ENCODE data around the gene SCARF1. TPM values are rescaled to one million over a fixed set of nuclear protein-coding genes. Genes with fewer than 3 reads are reported as not detected.

Gene SCARF1
- polyA plus RNA-seq, 12 donors, result 5.2 to 11.3 (median 6.8) TPM; not detected in 1

GRCh38 chr17:1630662-1631061, 14.9 kb downstream of the SCARF1 start:
- DNase-seq, result no peak

GRCh38 chr17:1629504-1630310, 15.8 kb downstream of the SCARF1 start:
- no peak for DNase-seq

DNA sequence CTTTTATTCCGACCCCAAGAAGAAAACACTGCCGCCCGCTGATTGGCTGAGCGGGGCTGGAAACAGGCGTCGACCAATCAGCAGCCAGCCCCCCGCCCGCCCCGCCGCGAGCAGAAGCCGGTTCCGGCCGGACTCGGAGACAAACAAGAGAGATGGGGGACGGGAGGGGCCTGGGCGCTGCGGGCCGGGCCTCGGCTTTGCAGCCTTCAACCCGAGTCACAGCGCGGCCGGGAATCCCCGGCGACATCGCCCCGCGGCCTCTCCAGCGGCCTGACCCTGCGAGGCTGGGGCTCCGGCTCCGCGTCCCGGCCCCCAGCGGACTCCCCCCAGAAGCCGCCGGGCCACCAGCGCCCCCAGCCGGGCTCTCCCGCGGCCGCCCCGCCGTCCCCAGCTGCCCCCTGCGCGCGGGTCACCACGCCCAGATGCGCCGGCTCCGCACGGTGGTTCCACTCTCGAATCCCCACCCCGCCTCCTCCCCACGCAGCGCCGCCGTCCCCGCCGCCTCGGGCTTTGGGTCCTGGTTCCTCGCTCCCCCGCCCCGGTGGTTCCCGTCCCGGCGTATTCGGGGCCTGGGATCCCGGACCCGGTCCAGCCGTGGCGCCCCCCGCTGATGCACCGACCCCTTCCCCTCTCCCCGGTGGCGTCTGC, 16.6 kb downstream of the SCARF1 start:
- peak; percentile 89 for DNase-seq

DNA sequence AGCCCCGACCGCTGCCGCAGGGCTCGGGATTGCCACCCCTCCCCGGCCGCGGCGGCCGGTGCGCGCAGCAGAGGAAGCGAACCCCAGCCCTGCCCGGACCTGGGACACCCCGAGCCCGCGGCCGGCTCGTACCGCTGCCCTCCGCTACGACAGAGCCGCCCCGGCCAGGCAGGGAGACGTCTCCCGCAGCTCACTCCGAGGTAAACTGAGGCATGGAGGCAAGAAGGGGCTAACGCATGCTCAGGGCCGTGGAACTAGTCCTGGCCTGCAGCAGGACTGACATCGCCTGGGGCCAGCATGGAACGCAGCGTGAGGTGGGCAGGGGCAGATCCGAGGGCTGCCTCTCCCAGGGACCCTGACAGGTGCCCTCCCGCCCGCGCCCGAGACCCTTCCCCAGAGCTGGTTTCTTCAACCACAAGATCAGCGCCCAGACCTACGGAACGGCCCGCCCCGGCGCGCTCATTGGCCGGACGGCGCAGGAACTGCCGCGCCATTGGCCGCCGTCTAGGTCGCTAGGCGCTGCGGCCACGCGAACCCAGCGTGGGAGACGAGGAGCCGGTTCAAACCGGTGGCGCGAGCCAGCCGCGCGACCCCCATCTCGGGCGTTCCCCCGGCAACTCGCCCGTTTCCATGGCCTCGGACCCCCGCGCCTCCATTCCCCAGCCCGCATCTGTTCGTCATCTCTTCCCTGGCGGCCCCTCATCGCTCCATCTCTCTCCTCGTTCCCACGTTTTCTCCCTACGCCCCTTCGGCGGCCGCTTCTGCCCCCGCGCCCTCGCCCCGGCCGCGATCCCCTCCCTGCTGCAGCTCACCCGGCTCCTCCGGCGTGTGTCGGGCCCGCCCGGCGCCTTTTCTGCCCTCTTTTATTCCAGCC, 17.3 kb downstream of the SCARF1 start, which contains the start of gene SLC43A2:
Gene SLC43A2, minus strand, starts transcription at position 853 of the 874 bp plus-strand sequence. CDS start 960 bp downstream, outside the sequence.
- DNase-seq, result peak; percentile 81

DNA sequence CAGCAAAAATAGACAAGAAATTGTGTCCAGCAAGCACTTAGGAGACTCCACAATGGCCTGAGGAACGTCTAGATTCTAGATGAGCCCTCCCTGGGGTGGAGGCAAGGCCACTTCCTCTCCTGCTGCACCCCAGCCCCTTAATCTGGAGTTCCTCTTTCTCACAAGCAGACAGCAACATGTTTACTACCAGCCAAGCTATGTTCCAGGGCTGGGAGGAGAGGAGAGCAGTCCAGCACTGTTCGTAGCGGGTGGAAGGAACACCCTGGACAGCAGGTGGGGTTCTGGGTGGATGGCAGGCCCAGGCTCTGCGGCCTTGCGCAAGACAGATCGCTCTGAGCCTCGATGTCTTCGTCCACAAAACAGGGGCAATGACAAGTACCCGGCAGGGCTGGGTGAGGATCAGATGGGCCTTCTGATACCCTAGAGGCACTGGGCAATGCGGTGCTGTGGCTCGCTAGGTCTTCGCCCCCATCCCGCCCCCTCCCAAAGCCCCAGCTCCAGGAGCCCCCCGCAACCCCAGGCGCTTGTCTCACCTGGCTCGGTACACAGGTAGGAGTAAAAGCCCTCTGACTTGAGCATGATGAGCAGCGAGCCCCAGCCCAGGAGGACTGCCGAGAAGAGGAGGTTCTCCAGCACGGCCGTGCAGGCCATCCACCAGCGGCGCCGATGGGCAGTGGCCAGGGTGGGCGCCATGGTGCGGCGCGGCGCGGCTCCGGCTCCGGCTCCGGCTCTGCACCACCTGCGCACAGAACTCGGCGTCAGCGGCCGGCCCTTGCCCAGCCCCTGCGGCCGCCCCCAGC, 18.1 kb downstream of the SCARF1 start:
- no peak for DNase-seq

DNA sequence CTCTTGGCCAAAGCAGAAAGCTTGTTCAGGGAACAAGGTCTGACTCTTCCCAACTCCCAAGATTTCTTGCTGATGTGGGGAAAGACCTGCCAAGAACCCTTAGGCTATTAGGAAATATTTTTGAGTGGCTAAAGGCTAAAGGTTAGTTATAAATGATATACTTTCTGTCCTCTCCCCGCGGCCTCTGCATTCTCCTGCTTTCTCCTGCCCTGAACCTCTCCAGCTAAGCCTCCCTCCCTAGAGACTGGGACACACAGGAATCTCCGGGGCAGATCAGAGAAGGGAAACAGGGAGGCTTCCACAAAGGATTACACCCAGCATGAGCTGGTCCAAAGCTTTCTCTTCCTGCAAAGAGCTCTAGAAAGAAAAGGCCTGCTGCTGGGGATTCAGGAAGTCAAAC, 19.2 kb downstream of the SCARF1 start:
- no peak for DNase-seq

DNA sequence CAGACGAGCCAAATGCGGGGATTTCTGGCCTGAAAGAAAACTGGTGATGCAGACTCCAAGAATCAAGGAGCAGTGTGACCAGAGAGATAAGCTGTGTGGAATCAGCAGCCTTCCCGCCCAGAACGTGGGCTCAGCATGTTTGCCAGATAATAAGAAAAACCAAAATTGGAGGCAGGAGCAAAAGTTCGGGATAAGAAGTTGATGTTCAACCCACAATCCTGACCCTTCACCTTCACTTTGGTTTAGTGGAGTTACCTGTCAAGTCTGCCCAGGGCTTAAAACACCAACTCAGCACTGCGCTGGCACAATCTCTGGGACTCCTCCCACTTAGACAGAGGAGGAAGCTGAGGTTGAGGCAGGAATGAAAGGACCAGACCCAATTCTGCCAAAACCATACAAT, 20.0 kb downstream of the SCARF1 start:
- DNase-seq, result no peak

DNA sequence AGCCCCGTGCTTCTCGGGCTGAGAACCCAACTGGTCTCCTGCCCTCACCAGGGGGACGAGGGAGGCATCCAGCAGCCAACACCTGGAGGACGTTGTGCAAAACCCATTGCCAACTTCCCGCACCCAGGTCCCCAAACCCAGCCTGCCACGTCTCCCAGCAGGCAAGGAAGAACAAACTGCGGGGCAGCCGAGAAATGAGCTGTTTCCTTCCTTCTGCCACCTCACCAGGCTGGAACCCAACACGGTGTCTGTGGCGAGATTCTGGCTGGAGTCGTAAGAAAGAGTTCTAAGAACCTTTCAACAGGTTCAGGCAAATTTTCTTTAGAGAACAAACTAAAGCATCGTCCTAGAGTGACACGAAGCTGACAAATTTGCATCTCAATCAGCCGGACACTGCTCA, 20.5 kb downstream of the SCARF1 start:
- DNase-seq, result no peak

DNA sequence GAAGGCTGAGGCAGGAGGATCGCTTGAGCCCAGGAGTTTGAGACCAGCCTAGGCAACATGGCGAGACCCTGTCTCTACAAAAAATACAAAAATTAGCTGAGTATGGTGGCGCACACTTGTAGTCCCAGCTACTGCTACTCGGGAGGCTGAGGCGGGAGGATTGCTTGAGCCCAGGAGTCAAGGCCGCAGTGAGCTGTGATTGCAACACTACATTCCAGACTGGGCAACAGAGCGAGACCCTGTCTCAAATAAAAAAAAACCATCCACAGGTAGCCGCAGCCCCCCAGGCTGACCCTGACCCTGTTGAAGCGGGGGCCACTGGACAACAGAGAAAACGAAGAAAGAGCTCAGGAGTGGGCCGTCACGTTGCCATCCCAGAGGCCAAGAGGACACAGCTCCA, 20.9 kb downstream of the SCARF1 start:
- DNase-seq, result no peak

DNA sequence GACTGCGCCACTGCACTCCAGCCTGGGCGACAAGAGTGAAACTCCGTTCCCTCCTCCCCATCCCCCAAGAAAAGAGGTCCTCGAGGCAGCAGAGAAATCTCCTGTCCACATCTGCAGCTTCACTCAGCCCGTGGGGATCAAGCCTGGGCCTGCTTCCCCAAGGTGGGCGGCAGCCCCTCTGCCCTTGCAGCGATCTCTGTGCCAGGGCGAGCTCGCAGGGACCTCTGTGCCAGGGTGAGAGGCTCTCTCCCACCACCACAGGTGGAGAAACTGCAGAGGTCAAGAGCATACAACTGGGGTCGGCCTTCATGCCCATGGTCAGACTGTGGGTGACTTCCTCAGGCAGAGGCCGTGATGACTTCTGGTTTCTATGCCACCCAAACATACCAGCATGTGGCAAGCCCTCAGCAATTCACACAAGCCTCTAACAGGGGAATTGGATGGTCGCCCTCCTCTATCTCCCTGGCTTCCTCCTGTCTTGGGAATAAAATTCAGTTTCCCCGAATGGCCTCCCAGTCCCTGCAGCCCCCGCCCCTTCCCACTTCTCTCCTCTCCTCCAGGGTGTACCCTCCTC, 22.4 kb downstream of the SCARF1 start:
- no peak for DNase-seq

- no peak for DNase-seq
These were observed 24.1 kb downstream of the SCARF1 start for GRCh38 chr17:1621273-1621954.

GRCh38 chr17:1620486-1620885, 25.0 kb downstream of the SCARF1 start:
- DNase-seq, result no peak

- DNase-seq, result no peak
These were observed 27.8 kb downstream of the SCARF1 start for GRCh38 chr17:1617620-1618174.

GRCh38 chr17:1616101-1616500, 29.4 kb downstream of the SCARF1 start:
- no peak for DNase-seq

DNA sequence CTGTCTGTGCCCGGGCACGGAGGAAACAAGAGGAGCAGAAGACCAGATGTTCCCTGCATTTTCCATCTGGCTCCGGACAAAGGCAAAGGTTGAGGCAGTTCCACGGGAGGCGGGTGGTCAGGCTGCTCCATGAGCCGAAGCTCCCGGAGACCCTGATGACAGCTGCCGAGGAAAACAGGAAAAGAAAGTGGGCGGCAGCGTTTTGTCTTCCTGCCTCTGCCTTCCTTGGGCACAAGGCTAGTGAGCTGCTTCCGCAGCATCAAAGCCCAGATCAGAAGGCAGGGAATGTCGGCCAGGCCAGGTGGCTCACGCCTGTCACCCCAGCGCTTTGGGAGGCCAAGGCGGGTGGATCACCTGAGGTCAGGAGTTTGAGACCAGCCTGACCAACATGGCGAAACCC, 33.1 kb downstream of the SCARF1 start:
- no peak for DNase-seq

DNA sequence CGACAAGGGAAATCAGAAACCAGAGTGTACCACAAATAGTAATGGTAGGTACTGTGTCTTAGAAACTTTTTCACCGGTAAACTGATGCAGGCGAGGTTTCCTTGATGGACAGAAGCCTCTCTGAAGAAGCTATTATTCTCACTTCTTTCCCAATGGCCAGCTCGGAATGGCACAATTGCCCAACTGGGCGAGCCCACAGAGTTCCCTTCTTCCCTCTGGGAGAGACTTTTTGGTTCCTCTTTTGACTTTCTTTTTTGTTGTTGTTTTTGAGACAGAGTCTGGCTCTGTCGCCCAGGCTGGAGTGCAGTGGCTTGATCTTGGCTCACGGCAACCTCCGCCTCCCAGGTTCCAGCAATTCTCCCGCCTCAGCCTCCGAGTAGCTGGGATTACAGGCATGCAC, 33.8 kb downstream of the SCARF1 start:
- no peak for DNase-seq

DNA sequence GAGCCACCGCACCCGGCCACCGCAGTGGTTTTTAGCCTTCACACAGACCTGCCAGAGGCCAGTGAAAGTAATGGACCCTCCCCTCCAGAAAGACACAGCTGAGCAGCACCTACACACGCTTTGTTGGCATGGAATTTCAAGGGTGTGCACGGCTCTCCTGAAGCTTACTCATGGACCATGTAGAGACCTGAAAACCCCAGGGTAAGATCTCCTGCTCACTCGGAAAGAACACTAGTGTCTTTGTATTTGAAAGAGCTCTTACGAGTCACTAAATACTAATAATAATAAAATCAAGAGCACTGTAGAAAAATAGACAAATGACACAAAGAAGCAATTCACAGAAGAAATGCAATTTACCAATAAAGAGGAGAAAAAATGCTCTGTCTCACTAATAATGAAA, 36.9 kb downstream of the SCARF1 start:
- DNase-seq, result no peak

GRCh38 chr17:1607971-1608320, 37.6 kb downstream of the SCARF1 start:
- no peak for DNase-seq

DNA sequence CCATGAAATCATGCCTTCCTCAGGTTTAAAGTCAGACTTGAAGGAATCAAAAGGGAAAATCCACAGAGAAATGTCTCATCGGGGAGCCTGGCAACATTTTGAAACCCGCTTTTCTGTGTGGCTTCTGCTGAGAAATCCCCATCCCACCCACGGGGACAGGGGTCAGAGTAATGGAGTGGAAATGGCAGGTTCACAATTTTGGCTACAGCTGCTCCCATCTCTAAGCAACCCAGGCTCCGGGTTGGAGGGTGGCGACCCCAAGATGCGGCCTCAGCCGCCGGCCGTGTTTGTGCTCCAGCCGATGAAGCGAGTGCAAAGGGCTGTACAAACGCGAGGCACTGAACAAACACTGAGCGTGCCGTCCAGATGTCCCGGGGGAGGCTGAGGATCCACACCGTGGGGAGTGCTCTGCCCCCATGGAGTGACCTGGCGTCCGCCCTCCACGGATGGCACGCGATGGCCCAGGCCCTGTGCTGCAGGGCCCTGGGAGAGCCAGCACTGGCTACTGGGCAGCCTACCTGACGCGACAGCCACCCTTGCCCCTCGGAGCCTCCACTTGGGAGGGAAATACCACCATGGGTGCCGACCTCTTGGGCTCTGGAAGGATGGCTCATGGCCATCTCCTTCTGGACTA, 39.1 kb downstream of the SCARF1 start:
- DNase-seq, result no peak
